ENCODE results near the gene BRCA1.
"Not testable (repeated sequence)": the region's sequence is repeated elsewhere in the genome, so short reads cannot be mapped to it uniquely, and the experiment has no call there.

BRCA1 gene

DNA sequence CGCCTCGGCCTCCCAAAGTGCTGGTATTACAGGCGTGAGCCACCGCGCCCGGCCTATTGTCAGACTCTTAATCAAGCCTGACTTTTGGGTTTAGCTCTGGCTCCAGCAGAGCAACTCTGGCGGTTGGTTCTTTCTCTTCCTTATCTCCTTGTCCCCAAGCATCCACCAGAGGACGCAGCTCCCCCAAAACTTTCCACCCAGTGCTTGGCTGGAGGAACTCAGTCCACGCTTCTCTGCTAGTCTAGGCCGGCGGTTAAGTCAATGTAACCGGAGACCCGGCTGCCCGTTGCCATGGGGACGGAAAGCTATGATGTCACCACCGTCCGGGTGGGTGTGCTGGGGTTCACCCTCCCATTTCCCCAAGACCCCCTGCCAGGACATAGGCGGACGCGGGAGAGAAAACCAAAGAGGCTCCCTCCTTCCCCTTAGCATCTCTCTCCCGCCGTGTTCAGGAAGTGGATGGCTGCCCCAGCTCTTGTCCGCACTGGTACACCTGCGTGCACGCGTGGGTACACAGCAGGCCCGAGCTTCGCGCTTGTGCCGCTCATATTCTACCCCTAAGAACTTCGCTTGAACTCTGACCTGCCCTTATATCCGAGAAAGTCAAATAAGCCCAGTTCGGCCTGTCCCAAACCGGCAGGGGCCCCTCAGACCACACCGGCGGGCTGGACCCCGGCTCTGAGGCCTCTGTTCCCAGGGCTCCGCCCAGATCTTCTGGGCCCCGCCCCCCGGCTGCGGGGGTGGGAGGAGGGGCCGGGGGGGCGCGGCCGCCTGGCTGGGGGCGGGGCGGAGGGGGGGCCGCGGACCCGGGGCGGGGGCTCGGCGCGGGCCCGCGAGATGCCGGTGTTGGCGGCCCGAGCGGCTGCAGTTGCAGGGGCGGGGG, 100.5 kb downstream of the BRCA1 start, which contains the start of gene RND2:
Gene RND2 (plus strand): TSS at position 825 of the 883 bp plus-strand sequence. CDS start 117 bp downstream, outside the sequence.
- DNase-seq: peak; percentile 97

DNA sequence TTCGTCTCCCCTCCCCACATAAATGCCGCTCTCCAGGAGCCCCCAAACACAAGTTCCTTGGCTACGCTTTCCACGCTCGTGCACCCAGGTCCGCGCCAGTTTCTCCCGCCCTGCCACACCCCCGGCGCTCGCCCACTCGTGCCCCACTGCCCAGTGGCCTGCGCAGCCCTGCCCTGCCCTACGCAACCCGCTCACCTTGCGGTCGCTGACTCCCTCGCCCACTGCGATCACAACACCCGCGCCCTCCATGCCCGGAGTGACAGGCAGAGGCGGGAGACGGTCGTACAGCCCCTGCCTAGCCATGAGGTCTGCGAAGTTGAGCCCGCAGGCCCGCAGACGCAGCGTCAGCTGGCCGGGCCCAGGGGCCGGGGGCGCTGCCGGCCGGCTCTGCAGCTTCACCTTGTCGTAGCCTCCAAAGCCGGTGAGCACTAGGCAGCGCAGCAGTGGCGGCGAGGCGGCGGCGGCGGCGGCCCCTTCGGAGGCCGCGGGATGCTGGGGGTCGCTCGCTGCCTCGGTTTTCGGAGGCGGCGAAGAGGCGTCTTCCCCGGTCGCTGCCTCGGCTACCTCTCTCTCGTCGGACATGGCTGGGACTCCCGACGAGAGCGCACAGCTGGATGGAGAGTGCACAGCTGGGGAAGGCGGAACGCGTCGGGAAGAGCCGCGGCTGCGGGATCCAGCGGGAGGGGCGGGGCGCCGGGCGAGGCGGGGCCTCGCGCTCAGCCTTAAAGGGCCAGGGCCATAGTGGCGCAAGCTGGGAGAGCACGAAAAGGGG, 103.2 kb downstream of the BRCA1 start, which contains the start of gene VAT1:
Gene VAT1 (minus strand): TSS at position 645 of the 772 bp plus-strand sequence. CDS start 63 bp downstream, at position 582.
- peak; percentile 79 for DNase-seq

DNA sequence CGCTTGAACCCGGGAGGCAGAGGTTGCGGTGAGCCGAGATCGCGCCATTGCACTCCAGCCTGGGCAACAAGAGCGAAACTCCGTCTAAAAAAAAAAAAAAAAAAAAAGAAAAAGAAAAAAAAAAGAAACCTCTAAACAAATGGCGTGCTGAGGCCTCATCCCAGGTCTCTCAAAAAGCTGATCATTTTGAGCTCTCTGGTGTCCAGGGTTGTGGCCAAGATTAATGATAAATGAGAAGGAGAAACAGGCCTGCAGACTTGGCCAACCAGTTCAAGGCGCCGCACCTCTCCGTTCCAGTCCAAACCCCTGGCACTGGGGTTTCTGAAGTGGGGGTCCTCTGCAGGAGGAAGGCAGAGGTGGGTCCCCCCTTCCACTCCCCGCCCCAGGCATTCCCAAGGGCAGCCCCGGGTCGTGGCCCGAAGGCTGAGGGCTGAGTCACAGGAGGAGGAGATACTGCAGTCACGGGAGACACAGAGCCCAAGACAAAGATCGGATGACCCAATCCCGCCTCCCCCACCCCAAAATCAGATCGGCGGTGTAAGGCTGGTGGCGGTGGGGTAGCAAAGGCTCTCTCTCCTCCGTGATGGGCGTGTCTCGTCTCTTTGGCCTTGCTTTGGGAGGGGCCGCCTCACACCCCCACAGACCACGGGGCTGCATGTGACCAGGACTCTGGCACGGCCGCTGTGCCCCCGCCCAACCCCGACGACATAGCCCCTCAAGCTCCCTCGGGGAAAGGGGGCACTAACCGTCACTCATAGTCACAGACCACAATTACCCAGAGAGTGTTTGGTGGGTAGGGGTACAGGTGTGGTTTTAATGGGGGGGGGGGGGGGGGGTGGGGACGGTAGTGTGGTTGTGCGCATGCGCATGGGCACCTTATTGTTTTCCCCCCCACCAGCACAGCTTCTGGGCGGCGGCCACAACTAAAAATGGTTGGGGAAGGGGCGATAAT, 104.1 kb downstream of the BRCA1 start:
- peak; percentile 78 for DNase-seq

DNA sequence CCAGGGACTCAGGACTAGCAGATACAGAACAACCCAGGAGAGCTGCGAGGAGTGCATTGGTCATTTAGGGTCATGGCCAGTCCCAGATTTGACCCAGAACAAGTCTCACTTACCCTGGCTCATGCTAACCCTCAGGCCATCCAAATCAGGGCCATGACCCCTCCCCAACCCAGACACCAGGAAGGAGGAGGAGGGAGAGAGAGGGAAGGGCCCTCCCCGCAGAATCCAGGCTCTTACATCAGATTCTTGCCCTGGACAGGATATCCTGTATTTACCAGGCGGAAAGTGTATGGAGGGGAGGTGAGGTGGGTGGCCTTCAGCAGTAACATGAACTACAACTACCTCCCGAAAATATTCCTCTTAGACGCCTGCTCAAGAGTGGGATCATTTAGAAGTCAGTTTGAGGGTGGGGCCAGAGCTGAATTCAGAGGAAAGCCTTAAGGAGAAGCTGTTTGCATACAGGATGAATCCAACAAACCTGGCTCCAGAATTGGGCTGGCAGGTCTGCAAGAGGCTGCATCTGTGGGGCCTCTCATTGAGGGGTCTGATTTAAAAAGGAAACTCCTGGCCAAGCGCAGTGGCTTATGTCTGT, 105.0 kb downstream of the BRCA1 start:
- no peak for DNase-seq

DNA sequence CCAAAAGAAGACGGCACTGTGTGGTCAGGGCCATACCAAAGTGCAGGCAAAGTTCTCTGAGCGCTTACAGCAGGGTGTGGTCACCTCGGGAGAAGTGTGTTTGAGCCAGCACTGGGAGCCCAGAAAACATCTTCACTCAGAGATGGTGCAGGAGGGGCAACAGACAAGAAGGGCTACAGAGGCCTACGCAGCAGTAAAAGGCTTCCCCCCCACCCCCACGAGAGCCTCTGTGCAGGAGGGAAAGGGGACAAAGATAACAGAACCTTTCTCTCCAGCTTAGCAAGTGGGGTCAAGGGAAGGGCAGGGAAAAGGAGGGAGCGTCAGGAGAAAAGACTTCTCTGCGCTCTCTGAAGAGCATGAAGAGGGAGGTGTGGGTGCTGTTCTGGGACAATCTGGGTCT, 105.7 kb downstream of the BRCA1 start:
- DNase-seq: no peak

DNA sequence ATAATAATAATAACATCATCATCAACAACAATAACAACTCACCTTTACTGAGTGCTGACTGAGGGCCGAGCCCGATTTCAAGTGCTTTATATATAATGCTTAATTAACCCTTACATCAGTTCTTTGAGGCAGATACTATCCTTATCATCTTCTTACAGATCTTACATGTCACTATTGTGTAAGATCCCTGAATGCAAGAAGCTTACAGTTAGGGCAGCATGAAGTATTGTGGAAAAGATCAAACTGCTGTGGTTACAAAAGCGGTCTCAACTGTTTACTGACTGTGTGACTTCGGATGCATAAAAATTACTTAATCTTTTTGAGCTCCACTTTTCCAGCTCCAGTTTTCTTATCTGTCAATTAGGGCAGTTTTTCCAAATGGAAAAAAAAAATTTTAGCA, 106.2 kb downstream of the BRCA1 start:
- no peak for DNase-seq

DNA sequence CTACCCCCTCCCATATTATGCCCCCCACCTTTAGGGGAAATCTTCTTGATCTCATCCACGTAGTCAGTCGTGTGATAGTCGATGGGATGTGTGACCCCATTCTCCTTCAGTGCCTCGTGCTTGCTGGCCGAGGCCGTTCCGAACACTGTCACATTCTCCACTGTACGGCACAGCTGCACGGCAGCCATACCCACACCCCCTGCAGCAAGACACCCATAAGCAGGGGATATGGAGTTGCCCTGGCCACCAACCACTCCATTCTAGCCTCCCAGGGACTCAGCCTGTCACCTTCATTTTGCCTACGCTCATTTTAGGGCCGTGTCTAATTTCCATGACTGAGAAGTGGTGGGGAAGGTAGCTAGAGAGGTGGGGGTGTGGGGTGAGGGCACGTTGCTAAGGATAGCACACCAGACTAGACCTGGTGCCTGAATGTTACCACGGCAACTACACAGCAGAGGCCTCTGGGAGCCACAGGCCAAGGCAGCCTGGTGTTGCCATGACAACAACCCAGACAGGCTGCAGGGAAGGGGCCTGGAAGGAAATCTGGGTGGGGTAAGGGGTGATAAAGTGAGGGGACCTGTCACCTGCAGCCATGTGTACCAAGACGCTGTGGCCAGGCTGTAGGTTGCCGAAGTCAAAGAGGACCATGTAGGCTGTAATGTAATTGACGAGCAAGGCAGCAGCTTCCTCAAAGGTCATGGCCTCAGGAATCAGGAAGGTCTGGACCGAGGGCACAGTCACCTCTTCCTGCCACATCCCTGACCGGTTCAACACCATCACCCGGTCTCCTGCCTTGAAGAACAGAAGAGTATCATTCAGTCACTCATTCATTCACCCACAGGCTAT, 106.9 kb downstream of the BRCA1 start:
- DNase-seq: no peak

DNA sequence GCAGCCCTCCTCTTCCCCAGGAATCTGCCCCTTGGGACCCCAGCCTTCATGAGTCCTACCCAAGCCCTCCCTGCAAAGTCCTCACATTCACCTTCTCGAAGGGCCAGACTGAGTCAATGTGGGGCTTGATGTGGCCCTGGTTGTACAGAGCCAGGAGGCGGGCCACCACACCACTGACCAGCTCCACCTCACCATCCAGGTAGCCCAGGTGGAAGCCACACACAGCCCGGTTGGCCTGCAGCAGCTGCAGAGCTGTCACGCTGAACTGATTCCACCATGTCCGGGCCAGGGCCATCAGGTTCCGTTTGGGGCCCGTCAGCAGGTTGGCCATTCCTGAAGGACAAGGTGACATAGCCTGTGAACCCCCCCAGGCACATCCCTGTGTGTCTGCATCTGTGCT, 108.9 kb downstream of the BRCA1 start:
- DNase-seq: no peak

DNA sequence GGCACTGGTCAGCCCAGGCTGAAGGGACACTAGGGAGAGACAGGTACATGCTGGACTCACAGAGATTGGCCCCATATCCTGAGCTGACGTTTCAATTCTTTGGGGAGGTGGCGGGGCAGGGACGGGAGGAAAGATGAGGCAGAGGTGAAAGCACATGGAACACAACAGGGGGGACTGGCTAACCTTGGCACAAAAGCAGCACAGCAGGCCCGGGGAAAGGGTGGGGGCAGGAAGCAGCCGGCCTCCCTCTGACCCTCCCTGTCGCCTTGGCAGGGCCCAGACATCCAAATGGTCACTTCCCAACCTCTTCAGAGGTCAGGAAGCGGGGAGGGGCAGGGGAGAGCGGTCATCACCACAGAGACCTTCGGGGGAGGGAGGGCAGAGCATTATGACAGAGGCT, 109.6 kb downstream of the BRCA1 start:
- DNase-seq: no peak

DNA sequence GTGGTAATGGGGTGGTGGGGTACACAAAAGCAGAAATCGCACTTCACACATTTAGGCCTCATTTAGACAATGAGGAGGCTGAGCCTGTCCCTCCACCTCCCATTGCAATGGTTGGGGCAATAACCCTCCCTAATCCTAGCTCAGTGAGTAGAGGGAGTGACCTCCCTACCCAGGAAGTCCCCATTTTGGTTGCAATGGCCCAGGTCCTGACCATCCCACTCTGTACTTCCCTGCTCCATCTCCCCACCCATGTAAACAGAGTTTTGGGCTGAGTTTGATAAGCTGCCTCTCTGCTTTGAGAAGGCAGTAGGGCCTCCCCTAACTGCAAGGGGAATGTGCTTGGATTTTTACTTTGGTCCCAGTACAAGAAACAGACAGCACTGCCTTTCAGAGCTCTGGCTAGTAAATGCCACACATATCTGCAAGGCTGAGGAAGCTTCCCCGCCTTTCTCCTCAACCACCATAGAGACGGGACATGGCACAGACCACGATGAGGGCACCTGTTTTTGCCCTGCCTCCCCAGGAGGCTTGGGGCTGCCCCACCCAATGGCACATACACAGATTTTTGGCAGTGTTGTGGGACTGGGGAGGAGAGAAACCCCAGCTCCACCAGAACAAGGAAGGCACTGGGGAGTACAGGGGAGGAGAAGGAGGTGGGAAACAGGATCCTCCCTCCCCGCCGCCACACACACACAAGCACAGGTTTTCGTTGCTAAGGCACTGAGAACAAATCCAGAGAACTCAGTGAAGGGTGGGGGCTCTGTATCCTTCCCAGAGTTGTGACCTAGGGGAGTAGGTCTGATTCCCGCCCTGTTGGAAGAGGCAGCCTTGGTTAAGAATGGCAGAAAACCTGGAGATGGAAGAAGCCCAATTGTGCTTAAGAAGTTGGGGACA, 110.3 kb downstream of the BRCA1 start:
- no peak for DNase-seq

DNA sequence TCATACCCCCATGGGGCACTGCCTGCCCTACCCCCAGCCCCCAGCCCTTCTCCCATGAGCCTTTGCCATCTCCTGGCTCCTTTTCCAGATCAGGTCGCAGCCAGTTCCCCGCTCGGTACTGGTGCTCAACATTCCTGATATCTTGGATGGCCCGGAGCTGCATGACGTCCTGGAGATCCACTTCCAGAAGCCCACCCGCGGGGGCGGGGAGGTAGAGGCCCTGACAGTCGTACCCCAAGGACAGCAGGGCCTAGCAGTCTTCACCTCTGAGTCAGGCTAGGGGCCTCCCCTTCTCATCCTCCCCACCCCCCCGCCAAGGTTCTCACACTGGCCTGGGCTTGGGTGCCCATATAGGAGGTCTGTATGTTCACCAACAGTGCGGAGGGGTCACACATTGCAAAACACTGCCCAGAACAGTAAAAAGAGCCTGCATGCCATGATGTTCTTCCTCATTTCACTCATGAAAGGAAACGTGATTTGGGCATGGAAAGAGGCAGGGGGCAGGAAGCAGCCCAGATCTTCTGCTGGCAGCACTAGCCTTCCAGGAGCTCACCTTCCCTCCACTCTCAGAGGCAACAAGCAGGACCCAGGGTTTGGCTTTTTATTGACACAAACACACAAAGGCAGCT, 111.0 kb downstream of the BRCA1 start:
- no peak for DNase-seq

DNA sequence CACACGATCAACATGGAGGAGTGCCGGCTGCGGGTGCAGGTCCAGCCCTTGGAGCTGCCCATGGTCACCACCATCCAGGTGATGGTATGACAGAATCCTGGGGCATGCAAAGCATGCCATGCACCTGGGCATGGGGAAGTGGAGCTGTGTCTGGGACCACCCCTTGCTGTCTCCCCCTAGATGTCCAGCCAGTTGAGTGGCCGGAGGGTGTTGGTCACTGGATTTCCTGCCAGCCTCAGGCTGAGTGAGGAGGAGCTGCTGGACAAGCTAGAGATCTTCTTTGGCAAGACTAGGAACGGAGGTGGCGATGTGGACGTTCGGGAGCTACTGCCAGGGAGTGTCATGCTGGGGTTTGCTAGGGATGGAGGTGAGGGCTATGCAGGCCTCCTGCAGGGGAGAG, 111.9 kb downstream of the BRCA1 start:
- DNase-seq: no peak

DNA sequence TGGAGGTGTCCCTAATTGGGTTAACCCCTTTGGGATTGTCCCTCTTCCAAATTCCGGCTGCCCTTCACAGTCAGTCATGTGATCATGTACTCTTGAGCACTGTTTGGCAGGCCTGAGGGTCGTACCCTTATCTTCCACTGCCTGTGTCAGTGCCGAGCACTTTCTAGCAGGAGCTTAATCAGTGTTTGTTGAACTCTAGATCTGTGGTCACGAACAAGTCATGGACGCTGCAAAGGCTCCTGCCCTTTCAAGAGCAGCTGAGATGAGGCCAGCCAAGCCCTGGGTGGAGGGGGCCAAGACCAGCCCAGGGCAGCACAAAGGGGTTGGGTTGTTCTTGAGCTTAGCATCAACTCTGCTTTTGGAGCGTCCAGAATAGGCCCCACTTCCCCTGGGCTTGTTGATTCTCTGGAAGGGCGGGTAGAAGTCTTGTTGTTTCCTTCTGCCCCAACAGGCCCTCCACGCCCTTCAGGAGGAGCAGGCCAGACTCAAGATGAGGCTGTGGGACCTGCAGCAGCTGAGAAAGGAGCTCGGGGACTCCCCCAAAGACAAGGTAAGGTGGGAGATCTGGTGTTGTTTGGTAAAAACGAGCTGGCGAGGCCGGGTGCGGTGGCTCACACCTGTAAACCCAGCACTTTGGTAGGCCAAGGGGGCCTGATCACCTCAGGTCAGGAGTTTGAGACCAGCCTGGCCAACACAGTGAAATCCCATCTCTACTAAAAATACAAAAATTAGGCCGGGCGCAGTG, 113.3 kb downstream of the BRCA1 start:
- no peak for DNase-seq

DNA sequence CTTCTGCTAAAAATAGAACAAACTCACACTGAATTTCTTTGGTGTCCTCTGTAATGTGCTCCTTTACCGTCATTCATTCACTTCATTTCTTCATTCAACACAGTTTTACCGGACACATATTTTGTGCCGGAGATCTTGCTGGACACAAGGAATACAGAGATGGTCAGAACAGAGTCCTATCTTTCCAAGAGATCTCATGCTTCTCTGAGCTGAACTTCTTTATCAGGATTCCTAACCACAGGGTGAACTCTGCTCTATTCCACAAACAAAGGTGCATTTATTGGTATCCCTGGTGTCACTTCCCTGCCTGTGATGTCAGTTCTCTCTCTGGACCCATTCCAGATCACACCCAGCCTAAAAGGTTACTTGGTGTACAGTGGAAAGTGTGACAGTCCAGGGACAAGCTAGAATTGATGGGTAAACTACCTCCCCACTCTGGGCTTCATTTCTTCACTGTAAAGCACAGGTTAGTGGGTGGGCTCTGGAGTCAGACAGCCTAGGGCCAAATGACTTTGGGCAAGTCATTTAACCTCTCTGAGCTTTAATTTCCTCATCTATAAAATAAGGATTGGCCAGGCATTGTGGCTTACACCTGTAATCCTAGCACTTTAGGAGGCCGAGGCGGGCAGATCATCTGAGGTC, 114.4 kb downstream of the BRCA1 start:
- DNase-seq: no peak

DNA sequence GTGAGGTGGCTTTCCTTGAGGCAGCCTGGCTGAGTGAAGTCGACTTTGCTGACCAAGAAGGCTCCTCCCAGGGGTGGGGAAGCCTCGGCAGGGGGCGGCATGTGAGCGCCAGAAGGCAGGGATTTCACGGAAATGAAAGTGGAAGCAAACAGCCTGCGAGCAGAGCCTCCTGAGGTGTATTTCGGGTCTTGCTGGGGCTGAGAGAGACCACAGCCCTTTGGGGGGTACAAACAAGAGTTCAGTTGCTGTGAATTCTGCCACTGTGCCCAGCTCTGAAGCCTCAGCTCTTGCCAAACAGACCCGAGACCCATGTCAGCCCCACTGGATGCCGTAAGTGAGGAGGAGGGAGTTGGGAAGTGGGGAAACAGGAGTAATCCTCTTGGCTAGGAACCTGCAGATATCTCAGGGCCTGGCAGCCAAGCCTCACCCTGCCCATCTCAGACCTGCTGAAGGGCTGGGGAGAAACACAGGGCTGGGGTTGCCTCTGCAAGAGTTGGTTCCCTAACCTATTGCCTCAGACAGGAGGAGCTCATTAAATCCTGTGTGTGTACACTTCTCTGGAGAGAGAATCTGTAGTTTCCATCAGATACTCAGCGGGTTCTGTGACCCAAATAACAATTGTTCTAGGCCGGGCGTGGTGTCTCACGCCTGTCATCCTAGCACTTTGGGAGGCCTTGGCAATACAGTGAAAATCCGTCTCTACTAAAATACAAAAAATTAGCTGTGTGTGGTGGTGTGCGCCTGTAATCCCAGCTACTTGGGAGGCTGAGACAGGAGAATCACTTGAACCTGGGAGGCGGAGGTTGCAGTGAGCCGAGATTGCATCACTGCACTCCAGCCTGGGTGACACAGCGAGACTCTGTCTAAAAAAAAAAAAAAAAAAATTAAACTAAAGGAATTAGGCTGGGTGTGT, 118.3 kb downstream of the BRCA1 start, which contains the start of gene IFI35:
Gene IFI35 (plus strand): TSS at position 146 of the 913 bp plus-strand sequence. CDS start 164 bp downstream, at position 310.
- peak; percentile 92 for DNase-seq

DNA sequence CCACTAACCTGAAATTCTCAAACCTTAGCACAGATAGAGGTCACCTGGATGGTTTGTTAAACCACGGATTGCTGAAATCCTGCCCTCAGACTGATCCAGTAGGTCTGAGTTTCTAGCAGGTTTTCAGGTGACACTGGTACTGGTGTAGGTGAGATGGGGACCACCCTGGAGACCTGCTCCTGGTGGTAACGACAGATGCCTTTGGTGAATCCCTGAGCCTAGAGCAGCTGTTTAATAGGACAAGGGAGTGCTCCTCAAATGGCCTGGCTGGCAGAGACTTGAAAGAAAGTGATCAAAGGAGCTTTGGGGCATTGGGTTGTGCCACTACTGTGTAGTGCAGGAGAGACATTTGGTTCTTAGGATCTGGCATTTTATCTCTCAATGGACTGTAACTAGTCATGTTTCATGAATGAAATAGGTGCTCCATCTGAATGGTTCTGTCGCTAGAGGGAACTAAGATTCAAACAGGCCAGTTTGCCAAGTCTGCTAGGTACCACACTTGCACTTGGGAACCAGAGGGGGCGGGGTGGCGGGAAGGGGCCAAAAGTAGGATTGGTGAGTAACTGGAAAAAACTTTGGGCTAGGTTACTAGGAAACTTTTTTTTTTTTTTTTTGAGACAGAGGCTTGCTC, 121.5 kb downstream of the BRCA1 start:
- peak; percentile 84 for DNase-seq

DNA sequence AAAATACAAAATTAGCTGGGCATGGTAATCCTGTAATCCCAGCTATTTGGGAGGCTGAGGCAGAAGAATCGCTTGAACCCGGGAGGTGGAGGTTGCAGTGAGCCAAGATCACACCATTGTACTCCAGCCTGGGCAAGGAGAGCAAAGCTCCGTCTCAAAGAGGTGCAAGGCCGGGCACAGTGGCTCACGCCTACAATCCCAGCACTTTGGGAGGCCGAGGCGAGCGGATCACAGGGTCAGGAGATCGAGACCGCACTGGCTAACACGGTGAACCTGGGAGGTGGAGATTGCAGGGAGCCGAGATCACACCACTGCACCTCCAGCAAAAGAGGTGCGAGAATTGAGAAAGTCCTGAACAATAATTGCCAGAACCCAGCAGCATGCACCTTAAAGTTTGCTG, 124.3 kb downstream of the BRCA1 start:
- DNase-seq: not testable (repeated sequence)

Measured in EL (cell line).